GM18526 (cell line): Measurements from ENCODE around the gene EMILIN3.

Experiments
- POLR2A ChIP-seq: IDR thresholded peaks from 3 replicates; pipeline ENCODE4 v1.6.1; 2011; ENCODE audit not compliant: insufficient read length; ENCODE audit errors: extremely low read depth

Gene EMILIN3

DNA sequence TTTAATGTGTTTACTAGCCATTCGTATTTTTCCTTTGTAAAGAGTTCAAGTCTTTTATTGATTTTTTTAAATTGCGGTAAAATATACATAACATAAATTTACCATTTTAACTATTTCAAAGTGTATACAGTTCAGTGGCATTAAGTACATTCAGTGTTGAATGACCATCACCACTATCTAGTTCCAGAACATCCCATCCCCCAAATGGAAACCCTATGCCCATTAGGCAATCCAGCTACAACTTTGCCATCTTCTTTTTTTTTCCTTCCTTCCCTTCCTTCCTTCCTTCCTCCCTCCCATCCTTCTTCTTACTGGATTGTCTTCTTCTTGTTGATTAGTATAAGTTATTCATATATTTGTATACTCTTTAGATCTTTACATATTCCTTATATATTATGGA is 17.4 kb downstream of the EMILIN3 start:
- no peak for TF ChIP-seq POLR2A

- TF ChIP-seq POLR2A = no peak
These were observed 18.0 kb downstream of the EMILIN3 start for GRCh38 chr20:41348430-41349172.

GRCh38 chr20:41347523-41348429 is 18.8 kb downstream of the EMILIN3 start:
- no peak for TF ChIP-seq POLR2A

GRCh38 chr20:41345729-41346067 is 20.9 kb downstream of the EMILIN3 start:
- no peak for TF ChIP-seq POLR2A

GRCh38 chr20:41344938-41345728 is 21.5 kb downstream of the EMILIN3 start:
- no peak for TF ChIP-seq POLR2A

GRCh38 chr20:41344477-41344876 is 22.1 kb downstream of the EMILIN3 start:
- no peak for TF ChIP-seq POLR2A

DNA sequence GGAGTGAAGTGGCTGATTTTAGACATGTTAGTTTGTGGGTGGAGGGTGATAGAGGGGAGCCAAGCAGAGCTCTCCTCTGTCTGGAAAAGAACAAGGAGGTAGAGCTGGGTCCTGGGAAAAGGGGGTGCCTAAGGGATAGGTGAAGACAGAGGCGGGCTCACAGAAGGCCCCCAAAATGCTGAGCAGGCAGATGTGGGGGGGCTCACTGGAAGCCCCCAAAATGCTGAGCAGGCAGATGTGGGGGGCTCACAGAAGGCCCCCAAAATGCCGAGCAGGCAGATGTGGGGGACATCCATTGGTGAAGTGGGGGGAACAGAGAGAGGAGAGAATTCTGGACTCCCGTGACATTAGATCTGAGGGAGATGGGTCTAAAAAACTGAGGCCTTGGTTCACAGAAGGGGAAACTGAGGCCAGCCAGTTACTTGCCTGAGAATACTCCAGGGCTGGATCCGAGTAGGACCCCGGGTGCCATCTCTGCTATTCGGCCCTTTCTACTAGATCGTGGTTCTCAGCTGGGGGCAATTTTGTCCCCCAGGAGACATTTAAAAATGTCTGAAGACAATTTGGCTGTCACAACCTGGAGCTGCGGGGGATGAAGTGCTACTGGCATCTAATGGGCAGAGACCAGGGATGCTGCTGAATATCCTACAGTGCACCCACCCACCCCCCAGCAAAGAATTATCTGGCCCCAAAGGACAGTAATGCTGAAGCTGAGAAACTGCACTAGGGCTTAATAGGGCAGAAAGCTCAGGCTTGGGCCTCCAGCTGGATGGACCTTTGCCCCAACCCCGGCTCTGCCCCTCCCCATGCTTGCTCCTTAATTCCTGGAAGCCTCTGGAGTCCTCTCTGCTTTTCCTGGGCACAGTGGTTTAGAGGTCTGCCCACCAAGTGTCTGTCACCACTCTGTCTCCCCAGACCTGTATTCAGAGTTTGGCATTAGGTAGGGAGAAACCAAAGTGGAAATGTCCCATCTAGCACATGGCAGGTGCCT is 23.8 kb downstream of the EMILIN3 start:
- no peak for TF ChIP-seq POLR2A

DNA sequence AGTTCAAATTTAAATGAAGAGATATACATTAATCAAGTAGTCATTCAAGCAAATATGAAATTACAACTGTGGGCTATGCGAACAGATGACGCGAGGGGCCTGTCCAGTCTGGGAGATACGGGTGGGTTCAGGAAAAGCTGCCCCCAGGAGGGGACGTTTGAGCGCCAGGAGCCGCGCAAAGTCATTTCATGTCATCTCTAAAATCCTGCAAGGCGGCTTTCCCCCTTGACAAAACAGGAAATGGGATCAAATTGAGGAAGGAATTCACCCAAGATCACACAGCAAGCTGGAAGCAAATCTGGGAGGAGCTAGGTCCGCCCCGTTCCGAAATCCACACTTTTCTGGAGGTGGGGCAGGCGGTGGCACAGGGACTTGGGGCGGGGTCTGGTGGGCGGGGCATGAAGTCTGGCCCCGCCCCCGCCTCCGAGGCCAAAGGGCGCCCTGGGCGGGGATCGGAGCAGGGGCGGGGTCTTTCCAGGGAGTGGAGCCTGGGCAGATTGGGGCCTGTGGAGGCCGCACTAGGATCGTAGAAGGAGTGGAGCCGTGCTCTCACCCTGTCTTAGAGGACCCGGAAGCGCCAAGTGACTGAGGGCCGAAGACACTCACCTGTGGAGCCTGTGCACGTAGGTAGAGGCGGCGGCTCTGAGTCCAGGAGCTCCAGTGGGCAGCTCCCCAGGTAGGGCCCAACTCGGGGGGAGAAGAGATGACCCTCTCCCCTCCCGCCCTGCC is 26.1 kb downstream of the EMILIN3 start, which contains the start of gene LPIN3:
LPIN3 (plus strand) TSS at position 495 of the 729 bp plus-strand sequence. CDS start 4,983 bp downstream, outside the sequence.
- TF ChIP-seq POLR2A = no peak

- TF ChIP-seq POLR2A = no peak
These were observed 26.7 kb downstream of the EMILIN3 start for GRCh38 chr20:41339957-41340326.

DNA sequence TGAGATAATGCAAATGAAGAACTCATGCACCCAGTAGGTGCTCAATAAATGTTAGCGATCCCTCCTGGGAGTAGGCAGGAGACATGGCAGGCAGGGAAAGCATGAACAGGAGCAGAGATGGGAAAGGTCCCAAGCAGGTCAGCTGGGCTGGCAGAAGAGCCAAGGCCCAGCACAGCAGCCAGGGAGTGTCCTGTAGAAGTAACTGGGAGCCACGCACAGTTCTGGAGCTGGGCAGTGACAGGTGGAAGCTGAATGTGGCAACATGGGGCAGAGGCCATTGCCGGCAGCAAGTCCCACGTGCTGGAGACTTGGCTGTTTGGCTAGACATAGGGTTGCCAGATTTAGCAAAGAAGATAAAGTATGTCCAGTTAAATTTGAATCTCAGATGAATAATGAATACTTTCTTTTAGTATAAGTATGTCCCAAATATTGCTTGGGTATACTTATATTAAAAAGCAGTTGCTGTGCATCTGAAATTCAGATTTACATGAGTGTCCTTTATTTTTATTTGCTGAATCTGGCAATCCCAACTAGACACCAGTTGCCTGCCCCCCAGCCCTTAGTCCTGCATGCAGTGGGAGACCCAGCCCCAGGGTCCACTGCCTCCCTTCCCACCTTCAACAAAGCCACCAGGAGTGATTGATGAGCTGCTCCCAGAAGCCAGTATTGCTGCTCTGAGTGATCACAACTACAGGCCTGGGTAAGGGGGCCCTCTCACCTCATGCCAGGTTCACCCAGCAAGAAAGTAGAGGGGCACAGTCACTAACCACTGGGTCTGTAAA is 29.7 kb downstream of the EMILIN3 start:
- no peak for TF ChIP-seq POLR2A

DNA sequence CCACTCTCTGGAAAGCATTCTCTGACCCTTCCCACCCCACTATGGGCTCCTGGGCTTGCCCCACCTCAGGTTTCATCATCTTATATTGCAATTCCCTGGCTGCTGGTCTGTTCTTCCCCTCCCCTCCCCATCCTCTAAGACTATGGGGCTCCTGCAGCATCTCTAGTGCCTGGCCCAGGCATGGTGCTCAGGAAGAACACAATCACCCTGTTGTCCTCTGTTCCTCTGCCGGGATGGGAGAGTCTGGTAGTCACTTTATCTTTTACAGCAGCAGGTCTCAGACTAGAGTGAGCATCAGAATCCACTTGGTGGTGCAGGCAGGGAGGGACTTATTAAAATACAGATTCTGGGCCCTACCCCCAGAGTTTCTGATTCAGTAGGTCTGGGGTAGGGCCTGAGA is 31.0 kb downstream of the EMILIN3 start:
- TF ChIP-seq POLR2A = no peak

DNA sequence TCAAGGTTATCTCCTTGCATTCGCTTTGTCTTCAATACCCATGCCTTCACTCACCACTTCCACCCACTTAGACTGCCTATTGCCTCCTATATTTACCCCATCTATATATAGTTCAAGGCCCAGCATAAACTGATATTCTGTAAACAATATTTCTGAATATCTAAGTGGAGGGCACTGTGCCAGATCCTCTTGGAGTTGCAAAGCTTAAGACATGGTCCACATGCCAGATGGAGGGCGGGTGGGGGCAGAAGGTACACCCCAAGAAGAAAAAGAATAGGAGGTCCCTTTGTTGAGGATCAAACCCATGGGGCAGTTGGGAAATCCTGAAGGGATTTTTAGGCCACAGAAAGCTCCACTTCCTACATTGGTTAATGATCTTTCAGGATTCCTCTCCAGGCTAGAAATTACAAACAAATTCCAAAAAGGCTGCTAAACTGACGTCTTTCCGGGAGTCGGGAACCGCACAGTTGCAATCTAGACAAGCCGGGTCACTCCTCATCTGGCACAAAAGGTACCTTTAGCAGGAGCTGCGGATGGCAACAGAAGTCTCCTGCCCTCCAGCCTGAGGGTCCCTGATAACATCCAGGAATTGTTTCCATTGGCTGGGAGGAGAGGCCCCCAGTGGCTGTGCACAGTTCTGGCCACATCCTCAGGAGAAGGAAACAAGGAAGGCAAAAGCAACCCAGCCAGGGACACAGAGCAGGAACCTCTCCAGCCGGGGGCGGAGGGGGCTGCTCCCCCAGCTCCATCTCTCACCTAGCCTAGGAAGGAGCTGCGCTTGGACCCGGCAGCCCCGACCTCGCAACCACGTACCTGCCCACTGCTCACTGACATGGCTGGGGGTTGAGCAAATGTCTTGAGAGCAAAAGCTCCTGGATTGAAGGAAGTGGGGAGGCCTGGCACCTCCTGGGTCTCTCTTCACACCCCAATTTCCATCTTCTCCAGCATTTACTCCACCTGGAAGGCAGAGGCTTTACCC is 31.9 kb downstream of the EMILIN3 start:
- no peak for TF ChIP-seq POLR2A

DNA sequence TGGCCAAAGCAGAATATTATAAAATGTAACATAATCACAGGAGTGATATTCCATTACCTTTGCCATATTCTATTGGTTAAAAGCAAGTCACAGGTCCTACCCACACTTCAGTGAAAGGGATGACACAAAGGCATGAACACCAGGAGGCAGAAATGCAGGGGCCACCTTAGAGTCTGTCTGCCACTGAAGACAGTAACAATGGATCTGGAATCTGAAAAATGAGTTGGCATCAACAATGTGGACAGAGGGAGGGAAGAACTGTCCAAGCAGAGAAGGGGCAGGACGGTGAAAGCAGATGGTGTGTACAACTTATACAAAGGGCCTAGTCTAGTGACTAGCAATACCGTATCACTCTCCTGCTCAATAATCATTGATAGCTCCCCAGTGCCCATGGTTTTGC is 32.6 kb downstream of the EMILIN3 start:
- TF ChIP-seq POLR2A = no peak
